CD14-positive monocyte (primary cell): ENCODE data around the gene DYRK3. TPM values are rescaled to one million over a fixed set of nuclear protein-coding genes. Genes with fewer than 3 reads are reported as not detected.

ENCODE experiments used
- DNase-seq, 3 donors: peaks; one replicate each; pipeline ENCODE4 v3.0.0-alpha.2; 2011 to 2022
- H2AFZ ChIP-seq: 2 replicates; pipeline ENCODE4 v1.6.0; 2012; ENCODE audit warnings: mild to moderate bottlenecking, low read depth, low read length, inconsistent platforms; ENCODE audit not compliant: insufficient read depth, poor library complexity, severe bottlenecking
- H3K27ac ChIP-seq, 2 donors: 1 replicate in 1 of 2; 2 replicates in 1 of 2; pipeline ENCODE4 v1.5.1; 2012 to 2013; ENCODE audit warnings: low read length in 2 of 2, control low read depth in 1 of 2, inconsistent platforms in 1 of 2, low read depth in 1 of 2, mild to moderate bottlenecking in 1 of 2
- H3K27me3 ChIP-seq, 2 donors: one replicate each; pipeline versions ENCODE4 v1.6.0 to v1.6.1; 2011 to 2013; ENCODE audit warnings: low read length in 2 of 2; ENCODE audit not compliant: control insufficient read depth in 2 of 2, insufficient read depth in 2 of 2
- H3K36me3 ChIP-seq, 2 donors: replicated peaks in 1 of 2; 1 replicate in 1 of 2; 2 replicates in 1 of 2; pipeline versions ENCODE4 v1.5.1 to v1.6.1; 2012 to 2013; ENCODE audit warnings: low read length in 2 of 2, control low read depth in 1 of 2, inconsistent platforms in 1 of 2, mild to moderate bottlenecking in 1 of 2; ENCODE audit not compliant: insufficient read depth in 2 of 2, control insufficient read depth in 1 of 2
- H3K4me1 ChIP-seq, 2 donors: 1 replicate in 1 of 2; 2 replicates in 1 of 2; pipeline versions ENCODE4 v1.5.1 to v1.6.1; 2012 to 2013; ENCODE audit warnings: low read length in 2 of 2, control low read depth in 1 of 2, inconsistent platforms in 1 of 2, mild to moderate bottlenecking in 1 of 2, moderate library complexity in 1 of 2; ENCODE audit not compliant: insufficient read depth in 2 of 2, control insufficient read depth in 1 of 2
- H3K4me2 ChIP-seq: replicated peaks from 2 replicates; pipeline ENCODE3; 2012; ENCODE audit warnings: low read length, moderate library complexity, mild to moderate bottlenecking; ENCODE audit not compliant: poor library complexity, severe bottlenecking; ENCODE audit errors: extremely low read depth
- H3K4me3 ChIP-seq, 3 experiments: fragments of 200-600 bp in 1 of 3; sonication (generic) in 1 of 3; replicated peaks in 1 of 3; 1 replicate in 2 of 3; 2 replicates in 1 of 3; pipeline ENCODE4 v1.5.1; 2011 to 2013; ENCODE audit warnings: low read length in 3 of 3, mild to moderate bottlenecking in 3 of 3, control low read depth in 2 of 3, low read depth in 2 of 3, inconsistent platforms in 1 of 3, moderate library complexity in 1 of 3
- H3K79me2 ChIP-seq: 2 replicates; pipeline ENCODE4 v1.6.0; 2012; ENCODE audit warnings: mild to moderate bottlenecking, control low read depth, inconsistent platforms, low read length, moderate library complexity; ENCODE audit not compliant: insufficient read depth
- H3K9ac ChIP-seq: 2 replicates; pipeline ENCODE4 v1.6.0; 2017; ENCODE audit warnings: low read length, mild to moderate bottlenecking; ENCODE audit not compliant: insufficient read depth, poor library complexity, severe bottlenecking
- H3K9me3 ChIP-seq, 2 donors: replicated peaks in 1 of 2; 1 replicate in 1 of 2; 2 replicates in 1 of 2; pipeline versions ENCODE4 v1.5.1 to v1.6.1; 2012 to 2013; ENCODE audit warnings: low read length in 2 of 2, control low read depth in 1 of 2; ENCODE audit not compliant: control insufficient read depth in 1 of 2, insufficient read depth in 1 of 2
- H4K20me1 ChIP-seq: 2 replicates; pipeline ENCODE4 v1.6.0; 2012; ENCODE audit warnings: mild to moderate bottlenecking, low read length, control low read depth, moderate library complexity; ENCODE audit not compliant: insufficient read depth
- H3K27ac Mint-ChIP-seq, 7 donors: one replicate each; pipeline ENCODE4 v1.8.0; 2020; ENCODE audit warnings: mild to moderate bottlenecking in 7 of 7, mixed read lengths in 7 of 7, moderate library complexity in 6 of 7, inconsistent platforms in 2 of 7
- H3K27me3 Mint-ChIP-seq, 3 donors: one replicate each; pipeline ENCODE4 v1.8.0; 2021 to 2022; ENCODE audit warnings: low read depth in 3 of 3, mild to moderate bottlenecking in 3 of 3, mixed read lengths in 3 of 3, moderate library complexity in 3 of 3, inconsistent platforms in 1 of 3
- H3K36me3 Mint-ChIP-seq, 2 donors: one replicate each; pipeline ENCODE4 v1.8.0; 2020; ENCODE audit warnings: mixed read lengths in 2 of 2, inconsistent platforms in 1 of 2, mild to moderate bottlenecking in 1 of 2
- H3K4me1 Mint-ChIP-seq: one replicate; pipeline ENCODE4 v1.8.0; 2020; ENCODE audit warnings: mild to moderate bottlenecking, mixed read lengths
- H3K4me3 Mint-ChIP-seq, 2 donors: one replicate each; pipeline ENCODE4 v1.8.0; 2020; ENCODE audit warnings: mild to moderate bottlenecking in 2 of 2, mixed read lengths in 2 of 2, moderate library complexity in 1 of 2
- H3K9me3 Mint-ChIP-seq, 7 donors: one replicate each; pipeline ENCODE4 v1.8.0; 2020 to 2022; ENCODE audit warnings: mixed read lengths in 7 of 7, mild to moderate bottlenecking in 6 of 7, moderate library complexity in 6 of 7, inconsistent platforms in 2 of 7
- WGBS: methylation state at CpG from one replicate; pipeline ENCODE4 v1.1.5; 2013; ENCODE audit warnings: missing lambda C conversion rate; ENCODE audit not compliant: insufficient coverage; 5-methylcytosine and 5-hydroxymethylcytosine counted together
- intact Hi-C, 2 donors: fragments of 100-400 bp; cut with micrococcal nuclease; formaldehyde crosslinking; loops; one replicate each; pipeline versions ENCODE4 v1.15.0 to v1.15.1; 2023
- polyA plus RNA-seq, 3 donors: library from polyadenylated mRNA; depleted of rRNA in 1 of 3; unstranded in 2 of 3; stranded (reverse) in 1 of 3; fragments of 300-500 nt in 2 of 3; fragments of >200 nt in 1 of 3; fragmentation: Illumina TruSeq in 2 of 3; gene quantifications; 1 replicate in 2 of 3; 2 replicates in 1 of 3; pipeline ENCODE4 v1.2.3, GENCODE V29; 2012 to 2021
- TF ChIP-seq, protein P1 (sequence below): fragments of 200-600 bp; IDR thresholded peaks from one replicate; pipeline ENCODE4 v1.8.0; 2022; ENCODE audit warnings: antibody characterized with exemption, mild to moderate bottlenecking

The DYRK3 gene
- polyA plus RNA-seq, 3 donors: 0.13 TPM; not detected in 2

DNA sequence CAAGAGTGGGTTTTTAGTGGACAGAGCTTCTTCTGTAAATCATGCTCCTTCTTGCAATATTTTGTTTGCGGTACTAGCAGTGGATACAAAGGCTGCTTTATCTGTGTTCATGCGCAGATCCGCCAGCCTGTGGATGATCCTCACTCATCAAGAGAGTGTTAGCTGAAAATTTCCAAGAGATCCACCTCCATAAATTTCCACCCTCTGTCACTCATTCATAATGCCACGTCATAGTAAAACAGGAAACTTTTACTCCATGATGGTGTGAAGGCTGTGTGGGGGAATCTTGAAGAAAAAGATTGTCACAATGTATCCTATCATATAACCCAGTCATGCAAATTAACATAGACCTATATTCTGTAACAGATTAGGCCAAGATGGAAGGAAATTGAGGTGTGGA lies 44.9 kb downstream of the DYRK3 start:
- intact Hi-C loops: no loop called here
- no CpG with 5 or more reads among the region's 4 CpGs for WGBS
- peaks cover 2% of the 10 kb centered on the region for H3K79me2 ChIP-seq
- H3K4me3 ChIP-seq: no peak overlapping the region
- no peak overlapping the region for H3K9ac ChIP-seq
- peaks cover 40% of the 10 kb centered on the region for H4K20me1 ChIP-seq
- H3K36me3 Mint-ChIP-seq: peaks cover 4 to 7% of the 10 kb centered on the region in 2 donors
- DNase-seq: peak in 1 of 3 donors; percentile 65
- H2AFZ ChIP-seq: no peak overlapping the region
- H3K9me3 ChIP-seq: no peaks in the 10 kb centered on the region
- peaks cover 32% of the 10 kb centered on the region for H3K4me1 Mint-ChIP-seq
- H3K4me1 ChIP-seq: peaks cover 31 to 37% of the 10 kb centered on the region in 2 donors
- H3K36me3 ChIP-seq: no peaks in the 10 kb centered on the region
- no peak overlapping the region for H3K4me3 Mint-ChIP-seq
- peak overlapping the region; percentile 45 for H3K4me2 ChIP-seq
- peaks cover 0 to 4% of the 10 kb centered on the region in 2 donors for H3K27me3 ChIP-seq
- TF ChIP-seq, protein P1, sequence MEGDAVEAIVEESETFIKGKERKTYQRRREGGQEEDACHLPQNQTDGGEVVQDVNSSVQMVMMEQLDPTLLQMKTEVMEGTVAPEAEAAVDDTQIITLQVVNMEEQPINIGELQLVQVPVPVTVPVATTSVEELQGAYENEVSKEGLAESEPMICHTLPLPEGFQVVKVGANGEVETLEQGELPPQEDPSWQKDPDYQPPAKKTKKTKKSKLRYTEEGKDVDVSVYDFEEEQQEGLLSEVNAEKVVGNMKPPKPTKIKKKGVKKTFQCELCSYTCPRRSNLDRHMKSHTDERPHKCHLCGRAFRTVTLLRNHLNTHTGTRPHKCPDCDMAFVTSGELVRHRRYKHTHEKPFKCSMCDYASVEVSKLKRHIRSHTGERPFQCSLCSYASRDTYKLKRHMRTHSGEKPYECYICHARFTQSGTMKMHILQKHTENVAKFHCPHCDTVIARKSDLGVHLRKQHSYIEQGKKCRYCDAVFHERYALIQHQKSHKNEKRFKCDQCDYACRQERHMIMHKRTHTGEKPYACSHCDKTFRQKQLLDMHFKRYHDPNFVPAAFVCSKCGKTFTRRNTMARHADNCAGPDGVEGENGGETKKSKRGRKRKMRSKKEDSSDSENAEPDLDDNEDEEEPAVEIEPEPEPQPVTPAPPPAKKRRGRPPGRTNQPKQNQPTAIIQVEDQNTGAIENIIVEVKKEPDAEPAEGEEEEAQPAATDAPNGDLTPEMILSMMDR: no peak
- H3K27ac ChIP-seq: no peak overlapping the region
- H3K27me3 Mint-ChIP-seq: peaks cover 11 to 18% (median 14%) of the 10 kb centered on the region in 3 donors
- peaks cover 0 to 2% (median 0%) of the 10 kb centered on the region in 7 donors for H3K9me3 Mint-ChIP-seq
- peak overlapping the region in 5 of 7 donors; percentile 4 to 94 (median 88) for H3K27ac Mint-ChIP-seq

DNA sequence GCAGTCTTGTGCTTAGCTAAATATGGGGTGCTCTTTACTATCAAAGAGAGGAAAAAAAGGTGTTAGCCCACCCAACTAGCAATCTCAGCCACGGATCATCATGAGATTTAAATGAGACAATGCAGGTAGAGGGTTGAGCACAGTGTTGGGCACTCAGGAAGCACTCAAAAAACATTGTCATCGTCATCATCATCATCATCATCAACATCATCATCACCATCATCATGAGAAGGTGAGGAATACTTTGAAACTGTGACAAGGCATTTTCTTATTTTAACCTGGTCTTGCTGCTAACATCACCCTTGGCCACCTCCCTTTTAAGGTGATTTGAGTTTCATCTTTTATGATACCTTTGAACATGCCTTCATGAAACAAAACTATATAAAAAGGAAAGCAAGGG lies 46.0 kb downstream of the DYRK3 start:
- no peaks in the 10 kb centered on the region for H3K36me3 ChIP-seq
- peaks cover 35% of the 10 kb centered on the region for H3K4me1 Mint-ChIP-seq
- H3K27ac ChIP-seq: no peak overlapping the region
- peaks cover 7% of the 10 kb centered on the region for H3K79me2 ChIP-seq
- DNase-seq: no peak
- TF ChIP-seq, protein P1: no peak
- peaks cover 8 to 11% (median 10%) of the 10 kb centered on the region in 3 donors for H3K27me3 Mint-ChIP-seq
- H3K4me3 Mint-ChIP-seq: no peak overlapping the region
- H3K4me1 ChIP-seq: peaks cover 34 to 42% of the 10 kb centered on the region in 2 donors
- no CpG with 5 or more reads among the region's 2 CpGs for whole genome bisulfite sequencing
- H4K20me1 ChIP-seq: peaks cover 44% of the 10 kb centered on the region
- H3K36me3 Mint-ChIP-seq: peaks cover 0 to 2% of the 10 kb centered on the region in 2 donors
- no peak overlapping the region for H3K27ac Mint-ChIP-seq
- intact Hi-C loops: no loop called here
- no peak overlapping the region for H3K9ac ChIP-seq
- no peak overlapping the region for H3K4me2 ChIP-seq
- H3K27me3 ChIP-seq: no peaks in the 10 kb centered on the region
- no peaks in the 10 kb centered on the region for H3K9me3 ChIP-seq
- peaks cover 0 to 2% (median 0%) of the 10 kb centered on the region in 7 donors for H3K9me3 Mint-ChIP-seq
- no peak overlapping the region for H2AFZ ChIP-seq
- no peak overlapping the region for H3K4me3 ChIP-seq
